ENCODE measurements around the gene TSHZ2.

The TSHZ2 gene

GRCh38 chr20:53028337-53029007, 56.3 kb downstream of the TSHZ2 start:
- DNase-seq: no peak

- DNase-seq: peak; percentile 51
Measured at GRCh38 chr20:53030061-53030460, 57.9 kb downstream of the TSHZ2 start.

DNA sequence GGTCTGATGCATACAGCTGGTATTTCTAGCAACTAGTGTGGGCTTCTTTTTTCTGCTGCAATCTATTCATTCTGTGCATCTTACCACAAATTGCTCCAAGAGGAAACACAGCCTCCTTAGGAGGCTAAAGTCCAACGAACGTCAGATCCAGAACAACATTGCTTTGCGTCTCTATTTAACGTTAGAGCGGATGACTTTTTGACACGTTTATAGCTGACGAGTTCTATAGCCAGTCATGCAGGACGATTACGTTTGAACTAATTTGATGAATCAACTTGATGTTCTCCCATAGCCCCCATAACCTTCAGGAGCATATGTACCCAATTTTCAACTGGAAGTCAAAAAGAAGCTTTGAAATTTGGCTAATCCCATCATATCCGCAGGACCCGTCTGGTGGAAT, 59.9 kb downstream of the TSHZ2 start:
- DNase-seq: no peak

- DNase-seq: no peak
Measured at GRCh38 chr20:53032478-53032932, 60.3 kb downstream of the TSHZ2 start.

DNA sequence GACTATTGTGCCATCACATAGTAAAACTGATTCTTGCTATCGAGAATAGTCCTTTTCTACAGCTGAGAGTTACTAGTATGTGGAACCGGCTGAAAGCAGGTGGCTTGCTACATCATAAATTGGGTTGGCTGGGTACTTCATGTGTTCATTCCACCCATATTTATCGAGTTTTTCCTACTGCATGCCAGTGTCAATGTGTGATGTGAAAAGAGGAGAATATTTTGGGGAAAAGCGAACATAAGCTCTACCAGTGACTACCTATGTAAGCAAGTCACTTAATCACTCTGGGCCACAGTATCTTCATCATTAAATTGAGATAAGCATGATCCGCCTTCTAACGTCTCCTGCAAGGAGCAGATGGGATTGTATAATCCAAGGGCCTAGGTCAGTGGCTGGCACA, 61.0 kb downstream of the TSHZ2 start:
- DNase-seq: no peak

DNA sequence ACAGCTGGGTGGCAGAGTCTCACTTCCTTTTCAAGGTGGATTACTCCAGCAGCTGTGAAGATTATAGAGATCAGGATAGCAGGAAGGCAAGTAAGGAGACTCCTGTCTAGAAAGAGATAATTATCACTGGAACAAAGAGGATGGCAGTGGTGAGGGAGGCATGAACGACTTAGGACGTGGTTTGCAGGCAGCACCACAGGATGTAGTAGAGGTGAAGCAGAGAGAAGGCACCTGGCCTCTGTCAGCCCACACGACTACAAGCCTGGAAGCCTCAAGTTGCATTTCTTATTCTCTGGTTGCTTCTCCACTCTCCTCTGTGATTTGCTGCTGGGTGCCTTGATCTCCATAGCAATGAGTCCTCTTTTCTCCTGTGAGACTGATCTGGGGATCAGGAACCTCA, 62.7 kb downstream of the TSHZ2 start:
- peak; percentile 46 for DNase-seq

GRCh38 chr20:53036992-53037391, 64.8 kb downstream of the TSHZ2 start:
- no peak for DNase-seq

DNA sequence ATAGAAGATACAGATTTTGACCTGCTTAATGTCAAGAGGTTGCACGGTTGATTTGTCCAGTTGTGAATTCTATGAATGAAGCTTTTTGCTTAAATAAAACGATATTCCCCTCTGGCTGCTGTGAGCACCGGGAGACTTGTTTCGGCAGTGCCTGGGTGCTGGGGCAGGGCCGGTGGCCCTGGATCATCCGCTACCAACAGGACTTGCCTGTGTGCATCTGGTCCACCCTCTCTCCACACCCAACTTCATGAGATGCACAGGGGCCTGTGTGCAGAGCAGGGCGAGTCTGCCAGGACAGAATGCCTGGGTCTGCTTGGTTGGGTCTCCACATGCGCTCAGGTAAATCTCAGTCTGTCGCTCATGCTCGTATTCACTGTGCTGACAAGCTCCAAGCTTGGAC, 65.5 kb downstream of the TSHZ2 start:
- no peak for DNase-seq

GRCh38 chr20:53038299-53038698, 66.1 kb downstream of the TSHZ2 start:
- DNase-seq: no peak

DNA sequence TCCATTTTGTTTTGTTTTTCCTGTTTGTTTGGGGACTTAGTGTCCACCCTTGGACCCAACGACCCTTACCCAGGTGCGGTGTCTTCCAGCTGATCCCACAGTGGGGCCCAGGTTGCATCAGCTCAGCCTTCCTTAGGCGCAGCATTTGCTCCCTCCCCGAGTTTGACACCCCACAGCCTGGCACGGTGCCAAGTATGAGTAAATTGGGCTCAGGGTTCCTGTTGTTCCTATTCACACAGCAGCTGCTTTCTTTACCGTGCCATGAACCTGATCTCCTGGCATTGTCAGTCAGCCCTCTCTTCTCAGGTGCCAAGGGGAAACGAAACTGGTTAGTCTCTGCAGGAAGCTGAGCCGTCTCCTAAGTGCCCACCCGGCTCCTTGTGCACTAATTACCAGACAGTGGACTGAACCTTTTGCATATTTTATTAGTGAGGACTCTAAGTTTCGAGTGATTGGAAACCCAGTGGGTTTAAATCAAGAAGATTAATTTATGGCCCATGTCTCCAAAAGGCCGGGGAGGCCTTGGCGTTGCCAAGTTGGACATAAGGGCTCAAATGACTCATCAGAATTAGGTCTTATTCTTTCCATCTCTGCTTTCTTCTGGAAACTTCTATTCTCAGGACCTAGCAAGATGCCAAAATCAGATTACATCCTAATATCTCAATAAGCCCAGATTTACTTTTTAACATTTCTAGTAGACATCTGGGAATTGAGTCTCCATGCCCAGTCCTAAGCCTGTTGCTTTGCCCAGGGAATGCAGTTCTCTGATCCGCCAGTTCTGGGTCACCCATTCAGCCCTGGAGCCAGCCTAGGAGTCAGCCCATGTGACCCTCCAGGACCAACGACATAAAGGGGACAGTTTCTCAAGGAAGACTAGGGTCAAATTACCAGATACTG, 68.8 kb downstream of the TSHZ2 start:
- peak; percentile 39 for DNase-seq

DNA sequence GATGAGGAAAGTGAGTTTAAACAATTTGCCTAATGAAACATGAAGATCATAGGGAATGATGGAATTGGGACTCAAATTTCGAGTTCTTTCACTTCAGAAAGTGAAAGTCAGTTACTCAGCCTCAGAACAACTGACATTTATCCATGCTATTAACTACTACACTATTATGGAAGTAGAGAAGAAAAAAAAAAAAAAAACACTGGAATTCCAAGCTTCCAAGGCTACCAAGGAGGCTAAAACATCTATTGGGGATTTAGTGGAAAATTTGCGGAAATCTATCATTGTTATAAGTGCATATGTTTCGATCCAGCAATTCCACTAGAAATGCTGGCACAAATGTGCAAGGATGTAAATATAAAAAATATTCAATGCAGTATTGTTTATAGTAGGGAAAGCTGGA, 70.4 kb downstream of the TSHZ2 start:
- DNase-seq: no peak

DNA sequence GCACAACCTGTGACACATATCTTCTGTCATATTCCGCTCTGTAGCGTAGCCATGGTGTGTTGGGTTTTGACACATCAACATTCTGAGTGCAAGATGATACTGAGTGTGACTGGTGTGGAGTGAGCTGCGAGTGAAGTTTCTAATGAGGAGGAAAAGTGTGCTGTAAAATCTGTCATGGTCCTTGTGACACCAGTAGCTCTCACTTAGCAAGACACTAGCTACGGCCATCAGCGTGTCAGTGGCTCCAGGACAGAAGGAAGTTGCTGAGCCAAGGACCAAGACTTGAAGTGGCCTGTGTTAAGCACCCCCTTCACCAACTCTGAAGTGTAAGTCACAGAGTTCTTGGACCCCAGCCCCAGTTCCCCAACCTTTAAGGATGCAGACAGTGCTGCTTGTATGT, 72.1 kb downstream of the TSHZ2 start:
- DNase-seq: no peak

- DNase-seq: no peak
Measured at GRCh38 chr20:53045941-53046340, 73.8 kb downstream of the TSHZ2 start.

DNA sequence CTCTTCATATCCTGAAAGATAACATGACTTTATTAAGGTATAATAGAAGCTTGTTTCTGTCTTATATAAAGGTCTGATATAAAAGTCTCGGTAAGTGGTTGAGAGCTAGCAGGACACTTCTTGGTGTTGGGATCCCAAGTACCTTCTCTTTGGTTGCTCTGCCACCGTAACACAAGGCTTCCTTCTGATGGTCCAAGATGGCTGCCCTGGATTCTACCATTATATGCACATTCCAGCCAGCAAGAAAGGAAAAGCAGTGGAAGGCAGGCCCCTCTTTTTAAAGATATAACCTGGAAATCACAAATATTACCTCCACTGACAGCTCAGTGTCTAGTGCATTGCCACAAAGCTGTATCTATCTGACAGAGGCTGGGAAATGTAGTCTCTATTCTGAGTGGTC, 75.0 kb downstream of the TSHZ2 start:
- DNase-seq: no peak

GRCh38 chr20:53048387-53048786, 76.2 kb downstream of the TSHZ2 start:
- no peak for DNase-seq

- DNase-seq: no peak
Measured at GRCh38 chr20:53050338-53050737, 78.2 kb downstream of the TSHZ2 start.

GRCh38 chr20:53052380-53052779, 80.2 kb downstream of the TSHZ2 start:
- no peak for DNase-seq

DNA sequence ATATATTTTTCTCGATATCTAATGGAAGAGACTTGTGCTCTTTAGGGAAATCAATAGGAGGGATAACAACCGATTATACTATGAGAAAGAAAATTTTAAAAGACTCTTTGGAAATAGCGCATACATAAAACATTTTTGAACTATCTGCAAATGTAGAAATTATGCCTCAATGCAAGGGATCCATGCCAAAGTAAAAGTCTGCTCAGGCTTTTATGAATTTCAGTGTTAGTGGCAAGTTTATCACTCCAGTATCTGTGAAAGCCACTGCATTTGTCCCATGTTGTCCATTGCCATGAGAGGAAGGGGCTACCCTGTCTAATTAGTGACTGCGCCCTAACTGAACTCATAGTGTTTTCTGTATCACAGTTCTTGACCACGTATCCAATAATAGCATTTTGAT, 81.4 kb downstream of the TSHZ2 start:
- DNase-seq: no peak

GRCh38 chr20:53055367-53056067, 83.4 kb downstream of the TSHZ2 start:
- DNase-seq: no peak

DNA sequence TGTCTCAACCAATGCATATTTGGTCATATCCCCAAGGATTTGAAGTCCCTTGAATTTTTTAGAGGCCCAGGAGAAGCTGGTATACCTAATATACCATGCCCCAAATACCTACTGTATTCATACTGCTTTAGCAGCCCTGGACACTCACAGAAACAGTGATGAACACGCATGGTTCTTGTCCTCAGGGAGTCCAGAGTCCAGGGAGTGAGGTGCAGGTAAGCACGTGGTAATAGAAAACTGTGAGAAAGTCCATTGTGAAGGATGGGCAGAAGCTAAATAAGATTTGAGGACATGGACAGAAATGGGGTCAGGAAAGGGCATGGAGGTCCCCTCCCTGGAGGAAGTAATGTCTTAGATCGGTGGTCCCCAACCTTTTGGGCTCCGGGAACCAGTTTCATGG, 85.4 kb downstream of the TSHZ2 start:
- DNase-seq: no peak

DNA sequence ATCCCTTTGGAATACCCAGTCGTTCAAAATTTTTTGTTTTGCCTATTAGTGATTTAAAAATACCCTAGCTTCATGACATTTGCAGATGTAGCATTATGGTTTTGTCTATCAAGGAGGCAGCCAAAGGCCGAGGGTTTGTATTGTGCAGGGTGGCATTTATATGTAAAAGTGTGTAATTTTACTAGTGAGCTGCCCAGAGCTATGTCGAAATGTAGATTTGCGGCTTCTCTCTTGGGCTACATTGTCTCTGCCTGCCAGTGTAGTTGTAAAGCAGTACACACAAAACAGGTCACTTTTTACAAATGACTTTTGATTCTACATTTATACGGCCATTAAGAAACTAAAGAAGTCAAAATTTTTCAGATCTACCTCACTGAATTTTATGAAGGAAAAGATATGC, 87.7 kb downstream of the TSHZ2 start:
- DNase-seq: no peak

DNA sequence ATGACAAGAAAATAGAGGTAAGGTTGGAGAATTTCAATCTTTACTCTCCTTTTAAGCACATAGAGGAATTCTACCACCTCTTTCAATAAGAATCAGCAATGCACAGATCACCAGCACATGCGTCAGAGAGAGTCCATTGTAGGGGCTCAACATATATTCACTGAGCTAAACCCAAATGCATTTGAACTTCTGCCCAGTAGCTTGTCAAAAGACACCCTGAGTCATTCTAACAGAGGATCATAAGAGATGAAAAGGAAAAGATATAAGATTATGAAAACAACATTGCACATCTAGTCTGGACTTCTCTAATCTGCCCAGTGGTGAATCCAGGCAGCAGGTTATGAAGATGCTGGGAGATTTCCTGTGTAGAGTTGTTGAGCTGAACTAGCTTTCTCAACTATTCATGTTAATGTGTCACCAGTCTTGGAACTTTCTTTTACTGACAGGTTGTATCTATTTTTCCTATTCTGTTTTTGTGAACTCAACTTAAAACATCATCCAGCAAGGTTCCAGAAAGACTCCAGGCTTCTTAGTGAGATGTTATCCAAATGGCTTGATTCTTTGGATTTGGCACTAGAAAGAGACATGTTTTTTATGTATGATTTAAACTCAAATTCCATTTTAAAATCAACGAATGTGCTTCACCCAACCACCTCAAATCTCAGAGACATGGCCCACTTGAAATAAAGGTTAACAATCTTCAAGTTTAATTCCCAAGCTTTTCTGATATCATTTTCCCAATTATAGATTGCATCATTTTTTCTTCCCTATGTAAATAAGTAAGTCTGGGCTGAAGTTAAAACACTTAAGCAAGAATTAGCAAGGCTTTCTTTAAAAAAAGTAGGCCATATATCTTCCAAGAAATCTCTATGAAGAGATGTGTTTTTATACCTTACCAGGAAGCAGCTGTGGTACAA, 89.3 kb downstream of the TSHZ2 start:
- DNase-seq: no peak

DNA sequence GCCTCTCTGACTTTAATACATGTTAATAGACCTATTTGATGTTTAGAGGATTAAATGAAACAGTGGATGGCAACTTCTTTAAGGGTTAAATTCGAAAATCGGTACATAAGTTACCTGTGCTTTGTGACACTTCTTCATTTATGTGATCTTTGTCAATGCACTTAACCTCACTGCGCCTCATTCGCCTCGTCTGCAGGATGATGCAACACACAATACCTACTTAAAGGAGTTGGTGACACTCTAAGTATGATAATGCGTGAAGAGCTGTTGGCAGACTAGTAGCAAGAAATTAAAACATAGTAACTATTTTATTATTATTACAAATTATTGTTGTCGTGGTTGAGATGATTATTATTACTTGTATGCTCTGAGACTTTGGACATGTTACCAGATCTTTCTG, 92.8 kb downstream of the TSHZ2 start:
- DNase-seq: no peak

Data from CD4-positive, alpha-beta T cell treated with Interleukin-17A for 4 hours (primary cell).